GM12878 (cell line): ENCODE data around the gene ANO9. TPM values are rescaled to one million over a fixed set of nuclear protein-coding genes. Genes with fewer than 3 reads are reported as not detected.

ENCODE experiments used
- ATAC-seq: fragments of 200-7000 bp; cut with Tn5 transposase; 3 replicates; pipeline ENCODE4 v1.9.1; 2020; ENCODE audit warnings: mild to moderate bottlenecking, moderate library complexity
- BruUV-seq: library from RNA; stranded (reverse); fragments of 400-500 nt; replicated peaks from 2 replicates; lab custom pipeline; 2021; lab: Mats Ljungman, UMichigan
- CTCF ChIA-PET: fragments of 300-600 bp; sonication (Branson Sonifier 250); formaldehyde crosslinking; extraction: SDS; loops from one replicate; lab custom pipeline; 2021; ENCODE audit warnings: inconsistent platforms; lab: Yijun Ruan, JAX
- POLR2A ChIA-PET: fragments of 350-600 bp; formaldehyde crosslinking; extraction: SDS; loops from one replicate; lab custom pipeline; 2021; ENCODE audit warnings: inconsistent platforms; lab: Charles Lee
- RAD21 ChIA-PET: fragments of 300-600 bp; sonication (Branson Sonifier 250); formaldehyde crosslinking; loops from one replicate; lab custom pipeline; 2023; ENCODE audit warnings: antibody characterized with exemption; ENCODE audit not compliant: unreplicated experiment; lab: Charles Lee
- SMC1A ChIA-PET: fragments of 300-600 bp; sonication (Branson Sonifier 250); formaldehyde crosslinking; loops from one replicate; lab custom pipeline; 2023; ENCODE audit not compliant: unreplicated experiment, uncharacterized antibody; lab: Charles Lee
- DNase-seq: peaks from one replicate; pipeline ENCODE4 v3.0.0-alpha.2; 2011; ENCODE audit warnings: low read depth, low spot score
- FAIRE-seq: peaks from 3 replicates; lab custom pipeline; 2011; peaks lifted over from hg19 to GRCh38; lab: Jason Lieb, UNC
- H2AFZ ChIP-seq: 2 replicates; pipeline ENCODE4 v1.6.0; 2011; ENCODE audit warnings: low read depth, low read length, control low read depth; ENCODE audit not compliant: control insufficient read depth
- H3K27ac ChIP-seq: 2 replicates; pipeline ENCODE4 v1.5.1; 2011; ENCODE audit warnings: control low read depth; ENCODE audit not compliant: control insufficient read depth, insufficient read depth
- H3K27me3 ChIP-seq, 2 experiments: replicated peaks in 1 of 2; 2 replicates each; pipeline versions ENCODE4 v1.6.0 to v1.6.1; 2011; ENCODE audit warnings: low read length in 1 of 2; ENCODE audit not compliant: control insufficient read depth in 2 of 2, insufficient read depth in 2 of 2
- H3K36me3 ChIP-seq, 2 experiments: 2 replicates each; pipeline ENCODE4 v1.5.1; 2011; ENCODE audit warnings: low read length in 1 of 2; ENCODE audit not compliant: control insufficient read depth in 2 of 2, insufficient read depth in 2 of 2
- H3K4me1 ChIP-seq: 2 replicates; pipeline ENCODE4 v1.6.1; 2011; ENCODE audit warnings: mild to moderate bottlenecking, low read length, moderate library complexity, mixed read lengths; ENCODE audit not compliant: control insufficient read depth, insufficient read depth
- H3K4me2 ChIP-seq: 2 replicates; pipeline ENCODE4 v1.6.0; 2011; ENCODE audit warnings: control low read depth; ENCODE audit not compliant: control insufficient read depth, insufficient read depth
- H3K4me3 ChIP-seq: fragments of 200-600 bp; sonication (generic); 2 replicates; pipeline ENCODE4 v1.5.1; 2016
- H3K79me2 ChIP-seq: 2 replicates; pipeline ENCODE4 v1.6.0; 2011; ENCODE audit warnings: low read length; ENCODE audit not compliant: control insufficient read depth, insufficient read depth
- H3K9ac ChIP-seq: 2 replicates; pipeline ENCODE4 v1.8.0; 2011; ENCODE audit warnings: low read length, control low read depth, mixed read lengths; ENCODE audit not compliant: control insufficient read depth, insufficient read depth
- H3K9me3 ChIP-seq: replicated peaks from 3 replicates; pipeline ENCODE4 v1.5.1; 2011; ENCODE audit warnings: mild to moderate bottlenecking, low read length; ENCODE audit not compliant: control insufficient read depth, insufficient read depth
- H4K20me1 ChIP-seq: 2 replicates; pipeline ENCODE4 v1.6.0; 2011; ENCODE audit not compliant: control insufficient read depth, insufficient read depth
- CREB1 ChIP-seq: IDR thresholded peaks from 2 replicates; pipeline ENCODE4 v1.6.1; 2012; ENCODE audit warnings: low read depth, mild to moderate bottlenecking, inconsistent platforms
- NFYA ChIP-seq: IDR thresholded peaks from 2 replicates; pipeline ENCODE4 v1.6.1; 2011; ENCODE audit warnings: low read depth, mild to moderate bottlenecking, low read length, improper control_type of control experiment, borderline replicate concordance
- NFYB ChIP-seq: IDR thresholded peaks from 2 replicates; pipeline ENCODE4 v1.6.1; 2011; ENCODE audit warnings: low read depth, mild to moderate bottlenecking, low read length, improper control_type of control experiment, moderate library complexity; ENCODE audit not compliant: insufficient read depth
- PAX5 ChIP-seq: IDR thresholded peaks from 2 replicates; pipeline ENCODE4 v1.6.1; 2011; ENCODE audit warnings: low read depth, low read length, borderline replicate concordance
- SMAD5 ChIP-seq: IDR thresholded peaks from 2 replicates; pipeline ENCODE4 v1.6.1; 2016; ENCODE audit warnings: antibody characterized with exemption, low read depth
- TAF1 ChIP-seq: IDR thresholded peaks from 2 replicates; pipeline ENCODE4 v1.6.1; 2011; ENCODE audit warnings: mild to moderate bottlenecking, low read depth, low read length, borderline replicate concordance
- ZNF207 ChIP-seq: fragments of 450-650 bp; IDR thresholded peaks from 2 replicates; pipeline ENCODE4 v1.6.1; 2014; ENCODE audit warnings: antibody characterized with exemption, mild to moderate bottlenecking, borderline replicate concordance
- ZNF24 ChIP-seq: fragments of 450-650 bp; IDR thresholded peaks from 2 replicates; pipeline ENCODE4 v1.6.1; 2017; ENCODE audit warnings: antibody characterized with exemption, mild to moderate bottlenecking
- WGBS: methylation state at CpG from one replicate; pipeline ENCODE4 v1.1.6; 2016; ENCODE audit warnings: low lambda C conversion rate; ENCODE audit not compliant: insufficient replicate concordance, insufficient coverage; ENCODE audit errors: missing lambda C conversion rate; 5-methylcytosine and 5-hydroxymethylcytosine counted together
- in situ Hi-C: fragments of 300-500 bp; cut with MboI; formaldehyde crosslinking; loops from 9 replicates; pipeline ENCODE4 v1.14.3; 2018; ENCODE audit warnings: mixed read lengths
- intact Hi-C: fragments of 100-400 bp; cut with micrococcal nuclease; formaldehyde crosslinking; loops from one replicate; pipeline ENCODE4 v1.14.2; 2022; ENCODE audit not compliant: unreplicated experiment
- polyA plus RNA-seq, 11 experiments: library from polyadenylated mRNA; depleted of rRNA in 4 of 11; unstranded in 6 of 11; stranded (reverse) in 5 of 11; fragments of >200 nt; fragmentation: Nextera tagmentation in 4 of 11; fragmentation: Illumina TruSeq in 1 of 11; extraction: Ambion mirVana in 4 of 11; extraction: Trizol in 1 of 11; gene quantifications; 1 replicate in 1 of 11; 2 replicates in 10 of 11; pipeline versions ENCODE4 v1.2.1 to v1.2.3, GENCODE V29; 2011 to 2016; ENCODE audit warnings: inconsistent platforms in 2 of 11, missing spikeins in 2 of 11, low read depth in 1 of 11
- total RNA-seq, 4 experiments: library from RNA; depleted of rRNA in 3 of 4; stranded (reverse); fragments of >200 nt in 3 of 4; fragmentation: Illumina TruSeq in 1 of 4; extraction: Trizol in 1 of 4; gene quantifications; 2 replicates each; pipeline versions ENCODE4 v1.2.1 to v1.2.3, GENCODE V29; 2013 to 2021
- TF ChIP-seq, protein P1 (sequence below): fragments of 450-650 bp; IDR thresholded peaks from 2 replicates; pipeline ENCODE4 v1.6.1; 2016; ENCODE audit warnings: mild to moderate bottlenecking
- TF ChIP-seq, protein P2 (sequence below): IDR thresholded peaks from 2 replicates; pipeline ENCODE4 v1.6.1; 2011; ENCODE audit warnings: low read depth, low read length, improper control_type of control experiment, borderline replicate concordance

Gene ANO9
- total and polyA plus RNA-seq, 10 of the 15 experiments (the other 5 are each of a cell fraction or from before 2014, with no cell fraction given): 0.21 to 42.3 (median 12.0) TPM

DNA sequence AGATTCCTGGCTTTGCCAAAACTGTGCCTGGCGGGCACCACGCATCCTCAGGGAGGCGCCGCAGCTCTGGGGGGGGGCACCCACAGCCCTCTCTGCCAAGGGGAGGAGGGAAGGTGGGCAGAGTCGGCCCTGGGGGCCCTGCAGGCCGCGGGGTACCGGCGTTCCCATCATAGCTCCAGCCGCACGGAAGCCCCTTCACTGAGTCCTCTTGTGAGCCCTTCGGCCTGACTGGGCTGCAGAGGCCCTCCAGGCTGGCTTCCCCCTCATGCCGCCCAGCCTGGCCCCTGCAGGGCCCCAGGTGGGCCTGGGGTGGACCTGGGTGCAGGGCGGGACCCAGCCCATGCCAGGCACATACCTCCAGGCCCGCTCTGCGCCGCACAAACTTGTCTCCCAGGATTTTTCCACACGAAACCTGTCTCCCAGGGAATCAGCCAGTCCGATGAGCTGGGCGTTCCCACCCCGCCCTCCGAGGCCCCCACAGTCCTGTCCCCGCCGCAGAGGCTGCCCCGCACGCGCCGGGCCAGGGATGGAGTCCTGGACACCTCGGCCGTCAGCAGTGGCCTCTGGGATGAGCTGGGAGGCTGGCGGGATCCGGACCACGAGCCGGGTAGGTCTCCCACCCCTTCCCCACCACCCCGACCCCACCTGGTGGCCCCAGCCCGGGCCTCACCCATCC lies 49.6 kb downstream of the ANO9 start:
- H3K9ac ChIP-seq: no peak overlapping the region
- no peak overlapping the region for H3K27ac ChIP-seq
- 79% methylated on average over 21 of the region's 36 CpGs for WGBS
- no peak for ATAC-seq
- in situ Hi-C loops: no loop called here
- no peaks in the 10 kb centered on the region for H3K36me3 ChIP-seq
- ChIA-PET POLR2A (interaction anchor here (0.6 kb wide), 1 partner anchor 9 kb away, joined by 3 read pairs; no protein-coding TSS in a partner anchor), SMC1A (no interaction called here), RAD21 (no interaction called here), CTCF (no interaction called here)
- intact Hi-C loops: no loop called here
- DNase-seq: no peak
- H3K27me3 ChIP-seq: no peaks in the 10 kb centered on the region
- BruUV-seq: no TSS peak
- TF ChIP-seq NFYA (no peak), ZNF207 (no peak), TAF1 (no peak), ZNF24 (no peak), SMAD5 (no peak), NFYB (no peak), PAX5 (no peak), CREB1 (no peak)
- TF ChIP-seq, protein P1, sequence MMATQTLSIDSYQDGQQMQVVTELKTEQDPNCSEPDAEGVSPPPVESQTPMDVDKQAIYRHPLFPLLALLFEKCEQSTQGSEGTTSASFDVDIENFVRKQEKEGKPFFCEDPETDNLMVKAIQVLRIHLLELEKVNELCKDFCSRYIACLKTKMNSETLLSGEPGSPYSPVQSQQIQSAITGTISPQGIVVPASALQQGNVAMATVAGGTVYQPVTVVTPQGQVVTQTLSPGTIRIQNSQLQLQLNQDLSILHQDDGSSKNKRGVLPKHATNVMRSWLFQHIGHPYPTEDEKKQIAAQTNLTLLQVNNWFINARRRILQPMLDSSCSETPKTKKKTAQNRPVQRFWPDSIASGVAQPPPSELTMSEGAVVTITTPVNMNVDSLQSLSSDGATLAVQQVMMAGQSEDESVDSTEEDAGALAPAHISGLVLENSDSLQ: no peak
- TF ChIP-seq, protein P2, sequence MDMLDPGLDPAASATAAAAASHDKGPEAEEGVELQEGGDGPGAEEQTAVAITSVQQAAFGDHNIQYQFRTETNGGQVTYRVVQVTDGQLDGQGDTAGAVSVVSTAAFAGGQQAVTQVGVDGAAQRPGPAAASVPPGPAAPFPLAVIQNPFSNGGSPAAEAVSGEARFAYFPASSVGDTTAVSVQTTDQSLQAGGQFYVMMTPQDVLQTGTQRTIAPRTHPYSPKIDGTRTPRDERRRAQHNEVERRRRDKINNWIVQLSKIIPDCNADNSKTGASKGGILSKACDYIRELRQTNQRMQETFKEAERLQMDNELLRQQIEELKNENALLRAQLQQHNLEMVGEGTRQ: no peak
- H2AFZ ChIP-seq: no peak overlapping the region
- no peak for FAIRE-seq
- H3K4me2 ChIP-seq: no peak overlapping the region
- H3K79me2 ChIP-seq: no peaks in the 10 kb centered on the region
- H4K20me1 ChIP-seq: no peaks in the 10 kb centered on the region
- H3K4me1 ChIP-seq: no peaks in the 10 kb centered on the region
- H3K9me3 ChIP-seq: no peaks in the 10 kb centered on the region
- H3K4me3 ChIP-seq: no peak overlapping the region
